Melanocyte of skin (primary cell): Measurements from ENCODE around the gene RAD21L1. TPM values are rescaled to one million over a fixed set of nuclear protein-coding genes. Genes with fewer than 3 reads are reported as not detected.

Experiments
- total RNA-seq, 2 donors: library from RNA; depleted of rRNA; stranded (reverse); fragments of >200 nt; gene quantifications; 2 replicates each; pipeline ENCODE4 v1.2.3, GENCODE V29; 2012

Gene RAD21L1
- total RNA-seq: not detected

GRCh38 chr20:1225783-1226654 is at the start of gene RAD21L1:
Gene RAD21L1 (plus strand): TSS chr20:1226044. CDS start chr20:1228454, 2,410 bp downstream.

GRCh38 chr20:1184638-1185315 is 41.1 kb upstream of the RAD21L1 start, which contains the start of gene TMEM74B:
Gene TMEM74B (minus strand): TSS chr20:1184981. CDS start chr20:1183801, 1,180 bp downstream.

GRCh38 chr20:1202762-1203504 is 22.9 kb upstream of the RAD21L1 start, which contains the start of gene C20orf202:
Gene C20orf202 (plus strand): TSS chr20:1203454. CDS start chr20:1203586, 132 bp downstream.

GRCh38 chr20:1266167-1266973 is 40.5 kb downstream of the RAD21L1 start, which contains the start of gene SNPH:
Gene SNPH (plus strand): TSS chr20:1266294. CDS start chr20:1296240, 29,946 bp downstream.

Other genes with a start within 250 kb of the RAD21L1 start
- not detected for gene RSPO4, start 223.7 kb upstream of the RAD21L1 start, total RNA-seq
- gene PSMF1, start 107.4 kb upstream of the RAD21L1 start, total RNA-seq: 10 to 100 TPM; 46.0 to 95.7 TPM
- not detected for gene TMEM74B, start 41.1 kb upstream of the RAD21L1 start, total RNA-seq
- gene C20orf202, start 22.6 kb upstream of the RAD21L1 start, total RNA-seq: under 1 TPM in 1 of 2 donors, not detected in 1; under 0.01 TPM
- 10 to 100 TPM in 1 of 2 donors, 1 to 10 TPM in 1; 7.0 to 12.4 TPM for gene SNPH, start 40.2 kb downstream of the RAD21L1 start, total RNA-seq
- 1 to 10 TPM in 1 of 2 donors, under 1 TPM in 1; 0.69 to 1.7 TPM for gene SDCBP2, start 103.1 kb downstream of the RAD21L1 start, total RNA-seq
- 100 to 1,000 TPM in 1 of 2 donors, 10 to 100 TPM in 1; 87.8 to 206 TPM for gene FKBP1A, start 167.0 kb downstream of the RAD21L1 start, total RNA-seq
- gene NSFL1C, start 240.8 kb downstream of the RAD21L1 start, total RNA-seq: 10 to 100 TPM; 22.0 to 23.3 TPM